HG02981 (cell line): Measurements from ENCODE around the gene MXD3.
"Not testable (repeated sequence)": the region's sequence is repeated elsewhere in the genome, so short reads cannot be mapped to it uniquely, and the experiment has no call there.

ENCODE experiments used
- ATAC-seq: cut with Tn5 transposase; IDR thresholded peaks from one replicate; pipeline ENCODE4 v1.9.1; 2021; ENCODE audit warnings: mild to moderate bottlenecking, moderate library complexity; ENCODE audit not compliant: unreplicated experiment

MXD3 gene

GRCh38 chr5:177343777-177344176 is 32.1 kb upstream of the MXD3 start:
- no peak for ATAC-seq

- not testable (repeated sequence) for ATAC-seq
Observed at GRCh38 chr5:177343000-177343399, 31.3 kb upstream of the MXD3 start.

GRCh38 chr5:177339107-177339638 is 27.5 kb upstream of the MXD3 start:
- ATAC-seq, result no peak

- no peak for ATAC-seq
Observed at GRCh38 chr5:177338251-177339106, 26.8 kb upstream of the MXD3 start.

- ATAC-seq, result no peak
Observed at GRCh38 chr5:177336603-177337494, 25.2 kb upstream of the MXD3 start.

GRCh38 chr5:177336112-177336511 is 24.4 kb upstream of the MXD3 start:
- ATAC-seq, result no peak

- ATAC-seq, result no peak
Observed at GRCh38 chr5:177335701-177336065, 24.0 kb upstream of the MXD3 start.

GRCh38 chr5:177334781-177335700 is 23.3 kb upstream of the MXD3 start:
- no peak for ATAC-seq

- no peak for ATAC-seq
Observed at GRCh38 chr5:177334155-177334551, 22.5 kb upstream of the MXD3 start.

GRCh38 chr5:177333420-177334154 is 21.9 kb upstream of the MXD3 start:
- ATAC-seq, result no peak

- no peak for ATAC-seq
Observed at GRCh38 chr5:177332896-177333260, 21.2 kb upstream of the MXD3 start.

GRCh38 chr5:177332031-177332895 is 20.6 kb upstream of the MXD3 start:
- no peak for ATAC-seq

GRCh38 chr5:177330991-177331842 is 19.5 kb upstream of the MXD3 start:
- ATAC-seq, result no peak

GRCh38 chr5:177329883-177330282 is 18.2 kb upstream of the MXD3 start:
- ATAC-seq, result no peak

GRCh38 chr5:177328545-177329231 is 17.0 kb upstream of the MXD3 start:
- no peak for ATAC-seq

- ATAC-seq, result no peak
Observed at GRCh38 chr5:177327539-177328522, 16.1 kb upstream of the MXD3 start.
